Camera-type eye (tissue), 1 donor: Measurements from ENCODE around the gene BCAN. TPM values are rescaled to one million over a fixed set of nuclear protein-coding genes. Genes with fewer than 3 reads are reported as not detected.

Source experiments
- total RNA-seq: library from RNA; depleted of rRNA; stranded (reverse); fragments of >200 nt; gene quantifications from one replicate; pipeline ENCODE4 v1.2.3, GENCODE V29; 2014

The BCAN gene, protein sequence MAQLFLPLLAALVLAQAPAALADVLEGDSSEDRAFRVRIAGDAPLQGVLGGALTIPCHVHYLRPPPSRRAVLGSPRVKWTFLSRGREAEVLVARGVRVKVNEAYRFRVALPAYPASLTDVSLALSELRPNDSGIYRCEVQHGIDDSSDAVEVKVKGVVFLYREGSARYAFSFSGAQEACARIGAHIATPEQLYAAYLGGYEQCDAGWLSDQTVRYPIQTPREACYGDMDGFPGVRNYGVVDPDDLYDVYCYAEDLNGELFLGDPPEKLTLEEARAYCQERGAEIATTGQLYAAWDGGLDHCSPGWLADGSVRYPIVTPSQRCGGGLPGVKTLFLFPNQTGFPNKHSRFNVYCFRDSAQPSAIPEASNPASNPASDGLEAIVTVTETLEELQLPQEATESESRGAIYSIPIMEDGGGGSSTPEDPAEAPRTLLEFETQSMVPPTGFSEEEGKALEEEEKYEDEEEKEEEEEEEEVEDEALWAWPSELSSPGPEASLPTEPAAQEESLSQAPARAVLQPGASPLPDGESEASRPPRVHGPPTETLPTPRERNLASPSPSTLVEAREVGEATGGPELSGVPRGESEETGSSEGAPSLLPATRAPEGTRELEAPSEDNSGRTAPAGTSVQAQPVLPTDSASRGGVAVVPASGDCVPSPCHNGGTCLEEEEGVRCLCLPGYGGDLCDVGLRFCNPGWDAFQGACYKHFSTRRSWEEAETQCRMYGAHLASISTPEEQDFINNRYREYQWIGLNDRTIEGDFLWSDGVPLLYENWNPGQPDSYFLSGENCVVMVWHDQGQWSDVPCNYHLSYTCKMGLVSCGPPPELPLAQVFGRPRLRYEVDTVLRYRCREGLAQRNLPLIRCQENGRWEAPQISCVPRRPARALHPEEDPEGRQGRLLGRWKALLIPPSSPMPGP
- 5.2 TPM for total RNA-seq

DNA sequence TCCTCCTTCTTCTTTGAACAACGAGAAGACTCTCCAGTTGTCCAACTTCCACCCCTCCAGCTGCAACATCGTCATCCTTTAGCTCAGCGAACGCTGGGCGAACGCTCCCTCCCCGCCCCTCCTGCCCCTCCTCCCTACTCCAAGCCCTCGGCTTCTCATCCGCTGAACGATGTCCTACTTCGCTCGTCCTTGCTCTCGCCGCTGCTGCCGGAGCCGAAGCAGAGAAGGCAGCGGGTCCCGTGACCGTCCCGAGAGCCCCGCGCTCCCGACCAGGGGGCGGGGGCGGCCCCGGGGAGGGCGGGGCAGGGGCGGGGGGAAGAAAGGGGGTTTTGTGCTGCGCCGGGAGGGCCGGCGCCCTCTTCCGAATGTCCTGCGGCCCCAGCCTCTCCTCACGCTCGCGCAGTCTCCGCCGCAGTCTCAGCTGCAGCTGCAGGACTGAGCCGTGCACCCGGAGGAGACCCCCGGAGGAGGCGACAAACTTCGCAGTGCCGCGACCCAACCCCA, at the start of gene BCAN:
BCAN (plus strand) TSS at position 357 of the 504 bp plus-strand sequence. CDS start 3,938 bp downstream, outside the sequence.

DNA sequence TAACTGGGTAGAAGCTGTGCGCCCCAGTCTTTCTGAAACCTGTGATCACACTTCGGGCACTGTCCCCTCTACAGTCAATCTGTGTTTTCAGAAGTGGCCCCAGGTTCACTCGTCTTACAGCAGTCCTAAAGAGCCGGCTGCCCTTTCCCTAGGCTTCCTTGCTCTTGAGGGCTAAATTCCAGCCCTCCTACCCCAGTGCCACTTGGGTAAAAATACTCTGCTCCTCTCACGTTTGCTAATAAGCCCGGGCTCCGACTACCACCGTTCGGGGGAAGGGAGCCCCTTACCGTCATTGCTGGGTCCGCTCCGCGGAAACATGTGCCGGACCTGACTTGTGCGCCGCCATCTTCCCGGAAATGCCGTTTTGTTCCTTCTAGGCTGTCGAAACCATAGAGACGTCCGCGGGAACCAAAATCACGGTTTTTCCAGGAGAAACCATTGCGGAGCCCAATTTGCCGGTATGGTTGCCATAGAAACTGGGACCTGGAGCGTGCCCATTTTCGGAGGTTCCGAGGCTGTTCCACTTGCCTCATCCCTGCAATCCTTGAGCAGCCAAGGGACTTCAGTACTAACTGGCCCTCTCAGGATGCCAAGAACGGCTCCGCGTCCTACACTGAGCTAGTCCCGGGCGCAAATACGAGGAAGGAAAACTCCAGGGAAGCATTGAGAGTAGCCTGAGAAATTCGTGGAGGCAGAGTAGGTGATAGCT, 40.6 kb upstream of the BCAN start, which contains the start of gene GPATCH4:
GPATCH4 (minus strand) TSS at position 358 of the 709 bp plus-strand sequence.

DNA sequence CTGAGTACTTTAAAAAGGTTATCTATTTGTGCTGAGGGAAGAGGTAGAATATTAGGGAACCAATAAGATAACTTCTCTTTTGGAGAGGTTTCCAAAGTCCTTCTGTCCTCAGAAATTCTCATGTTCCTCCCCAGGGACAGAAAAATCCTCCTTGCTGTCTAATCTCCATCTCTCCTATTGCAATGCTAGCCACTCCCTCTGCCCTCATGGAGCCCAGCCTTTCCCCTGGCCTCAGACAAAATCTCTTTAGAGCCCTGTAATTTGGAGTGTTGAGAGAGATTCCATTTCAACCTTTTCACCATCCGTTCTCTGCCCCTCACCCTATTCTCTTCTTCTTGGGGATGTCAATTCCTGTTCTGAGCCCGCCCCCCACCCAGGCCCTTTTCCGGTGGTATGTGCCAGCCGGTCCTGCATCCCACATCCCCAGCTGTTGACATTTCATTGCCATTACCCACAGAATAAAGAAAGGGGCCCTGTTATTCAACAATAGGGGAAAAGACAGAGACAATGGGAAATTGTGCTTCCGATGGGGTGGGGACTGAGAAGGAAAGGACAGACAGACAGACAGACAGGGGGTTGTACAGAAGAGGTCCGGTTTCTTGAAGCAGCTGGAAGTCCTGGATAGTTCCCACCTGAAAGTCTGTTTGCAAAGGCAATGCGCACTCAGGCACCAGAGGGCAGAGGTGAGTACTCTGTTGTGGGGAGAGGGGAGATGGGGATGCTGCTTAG, 22.9 kb upstream of the BCAN start, which contains the start of gene HAPLN2:
HAPLN2 (plus strand) TSS at position 563 of the 729 bp plus-strand sequence. CDS start 4,076 bp downstream, outside the sequence.

DNA sequence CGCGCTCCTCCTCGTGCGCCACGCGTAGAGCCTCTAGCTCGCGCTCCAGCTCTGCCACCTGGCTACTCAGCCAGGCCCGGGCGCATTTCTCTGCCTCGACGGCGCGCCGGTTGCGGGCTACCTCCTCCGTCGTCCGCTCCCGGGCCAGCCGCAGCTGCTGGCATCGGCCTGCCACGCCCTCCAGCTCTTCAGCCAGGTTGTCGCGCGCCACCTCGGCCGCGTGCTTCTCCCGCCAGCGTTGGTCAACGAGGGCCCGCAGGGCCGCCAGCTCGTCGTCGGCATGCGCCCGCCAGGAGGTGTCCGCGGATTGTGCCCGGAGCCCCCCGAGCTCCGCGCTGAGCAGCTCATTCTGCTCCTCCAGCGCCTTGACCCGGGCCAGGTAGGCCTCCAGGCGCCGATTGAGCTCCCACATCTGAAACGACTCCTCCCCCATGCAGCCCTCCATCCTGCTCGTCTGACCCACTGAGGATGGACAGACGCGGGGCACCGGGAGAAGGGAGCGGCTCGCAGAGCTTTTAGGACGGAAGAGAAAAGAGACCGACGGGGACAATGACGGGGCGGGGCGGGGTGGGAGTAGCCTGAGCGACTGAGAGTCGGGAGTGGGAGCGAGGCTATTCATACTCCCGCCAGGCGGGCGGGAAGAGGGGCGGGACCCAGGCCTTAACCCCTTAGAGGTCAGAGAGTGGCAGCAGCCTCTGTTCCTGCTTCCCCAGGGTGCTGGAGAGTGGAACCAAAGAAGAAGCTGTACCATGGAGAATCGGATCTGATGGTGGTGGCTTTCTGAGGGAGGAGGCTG, 35.1 kb downstream of the BCAN start, which contains the start of gene NES:
NES (minus strand) TSS at position 588 of the 796 bp plus-strand sequence; CDS start at position 445, 143 bp downstream.

DNA sequence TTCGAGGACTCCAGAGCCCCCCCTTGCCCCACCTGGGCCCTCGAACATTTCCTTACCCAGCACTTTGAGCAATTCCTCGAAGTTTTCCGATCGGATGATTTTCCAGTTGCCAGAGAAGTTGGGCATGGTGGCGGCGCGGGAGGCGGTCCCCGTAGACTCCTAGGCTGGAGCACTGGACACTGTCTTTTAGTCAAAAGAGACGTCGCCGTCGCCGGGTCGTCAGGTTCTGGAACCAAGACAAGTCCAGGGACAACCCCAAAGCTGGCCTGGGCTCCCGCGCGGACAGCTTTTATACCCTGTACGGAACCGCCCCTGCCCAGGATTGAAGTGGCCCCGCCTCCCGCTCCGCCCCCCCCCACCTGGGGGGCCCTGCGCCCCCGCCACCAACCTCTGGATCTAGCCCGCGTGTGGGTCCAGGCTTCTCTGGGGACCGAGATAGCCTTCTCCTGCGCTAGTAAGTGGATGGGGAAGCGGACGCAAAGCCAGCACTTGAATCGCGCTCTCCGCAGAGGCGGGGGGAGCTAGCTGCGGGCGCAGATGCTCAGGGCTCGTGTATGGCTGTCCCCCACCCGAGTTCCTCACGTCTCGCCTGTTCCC, 63.5 kb downstream of the BCAN start, which contains the start of gene CRABP2:
CRABP2 (minus strand) TSS at position 263 of the 597 bp plus-strand sequence; CDS start at position 126, 137 bp downstream.

Other genes starting within 250 kb of the BCAN start
- 27.3 TPM for gene MEF2D, start 141.3 kb upstream of the BCAN start, total RNA-seq
- gene IQGAP3, start 69.6 kb upstream of the BCAN start, total RNA-seq: 8.4 TPM
- not detected for gene TTC24, start 62.4 kb upstream of the BCAN start, total RNA-seq
- gene NAXE, start 50.3 kb upstream of the BCAN start, total RNA-seq: 39.7 TPM
- gene GPATCH4, start 40.6 kb upstream of the BCAN start, total RNA-seq: 7.3 TPM
- gene HAPLN2, start 22.7 kb upstream of the BCAN start, total RNA-seq: not detected
- gene NES, start 35.3 kb downstream of the BCAN start, total RNA-seq: 87.1 TPM
- 117 TPM for gene CRABP2, start 63.5 kb downstream of the BCAN start, total RNA-seq
- gene METTL25B, start 86.4 kb downstream of the BCAN start, total RNA-seq: 17.8 TPM
- gene ISG20L2, start 86.6 kb downstream of the BCAN start, total RNA-seq: 14.7 TPM
- gene MRPL24, start 99.0 kb downstream of the BCAN start, total RNA-seq: 20.5 TPM
- gene HDGF, start 109.6 kb downstream of the BCAN start, total RNA-seq: 153 TPM
- gene PRCC, start 125.4 kb downstream of the BCAN start, total RNA-seq: 34.5 TPM
- 0.27 TPM for gene SH2D2A, start 174.7 kb downstream of the BCAN start, total RNA-seq
- 0.22 TPM for gene INSRR, start 217.0 kb downstream of the BCAN start, total RNA-seq
- gene NTRK1, start 218.7 kb downstream of the BCAN start, total RNA-seq: 3.4 TPM